DMS153 (cell line): ENCODE data around the gene HPSE2.

Source experiments
- DNase-seq: peaks from one replicate; lab custom pipeline; 2025; lab: John Stamatoyannopoulos, UW

The HPSE2 gene

GRCh38 chr10:98431016-98431415, 804.6 kb downstream of the HPSE2 start:
- DNase-seq, result no peak

- DNase-seq, result no peak
These were observed 805.2 kb downstream of the HPSE2 start for GRCh38 chr10:98430427-98430826.

DNA sequence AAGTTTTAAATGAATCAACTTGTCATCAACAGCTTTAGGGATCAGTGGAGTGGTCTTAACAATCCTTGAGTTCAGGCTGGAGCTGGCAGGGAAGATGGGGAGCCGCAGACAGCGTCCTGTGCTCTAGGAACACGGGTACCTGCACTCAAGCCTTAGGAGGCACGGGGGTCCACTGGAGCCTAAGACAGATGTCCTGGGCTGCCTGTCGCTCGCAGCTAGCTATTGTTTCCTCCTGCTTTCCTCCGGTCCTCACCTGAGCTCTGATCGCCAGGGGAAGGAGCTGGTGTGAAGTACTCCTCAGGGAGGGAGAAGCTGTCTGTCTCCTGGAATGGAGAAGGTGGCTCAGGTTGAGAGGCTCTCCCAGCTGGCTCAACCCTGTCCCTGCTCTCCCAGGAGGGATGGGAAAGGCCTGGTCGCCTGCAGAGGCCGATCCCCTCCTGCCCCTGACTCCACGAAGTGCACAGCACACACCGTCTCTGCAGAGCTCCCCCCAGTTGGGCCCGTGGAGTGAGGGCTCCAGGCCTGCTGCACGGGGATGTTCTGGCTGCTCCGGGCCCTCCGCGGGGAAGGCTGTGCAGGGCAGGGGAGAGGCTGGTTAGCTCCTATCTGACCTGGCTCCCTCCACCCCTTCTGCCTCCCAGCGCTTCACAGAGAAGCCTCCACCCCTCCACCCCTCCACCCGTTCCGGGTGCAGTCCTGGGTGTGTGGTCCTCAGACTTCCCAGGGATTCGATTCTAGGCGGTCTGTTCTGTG, 806.2 kb downstream of the HPSE2 start:
- DNase-seq, result no peak

DNA sequence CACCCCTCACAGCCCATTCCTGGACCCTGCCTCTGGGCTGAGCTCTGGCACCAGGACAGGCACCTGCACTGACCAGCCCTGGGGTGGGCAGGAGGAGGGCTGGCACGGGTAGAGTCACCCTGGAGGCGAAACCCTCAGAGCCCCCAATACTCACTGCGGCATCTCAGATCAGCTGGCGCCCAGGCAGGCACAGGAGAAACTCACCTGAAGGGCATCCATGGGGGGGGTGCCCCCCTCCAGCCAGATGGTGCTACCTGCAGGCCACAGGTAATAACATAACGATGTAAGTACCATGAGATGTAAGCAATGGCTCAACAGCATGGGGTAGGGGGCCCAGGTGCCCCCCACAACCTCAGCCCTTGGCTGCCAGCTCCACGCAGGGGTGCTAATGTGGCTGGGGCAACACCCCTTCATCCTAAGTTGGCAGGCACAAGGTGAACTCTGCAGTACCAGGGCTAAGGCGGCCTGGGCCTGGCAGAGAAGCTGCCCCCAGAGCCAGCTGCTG, 808.6 kb downstream of the HPSE2 start:
- no peak for DNase-seq

DNA sequence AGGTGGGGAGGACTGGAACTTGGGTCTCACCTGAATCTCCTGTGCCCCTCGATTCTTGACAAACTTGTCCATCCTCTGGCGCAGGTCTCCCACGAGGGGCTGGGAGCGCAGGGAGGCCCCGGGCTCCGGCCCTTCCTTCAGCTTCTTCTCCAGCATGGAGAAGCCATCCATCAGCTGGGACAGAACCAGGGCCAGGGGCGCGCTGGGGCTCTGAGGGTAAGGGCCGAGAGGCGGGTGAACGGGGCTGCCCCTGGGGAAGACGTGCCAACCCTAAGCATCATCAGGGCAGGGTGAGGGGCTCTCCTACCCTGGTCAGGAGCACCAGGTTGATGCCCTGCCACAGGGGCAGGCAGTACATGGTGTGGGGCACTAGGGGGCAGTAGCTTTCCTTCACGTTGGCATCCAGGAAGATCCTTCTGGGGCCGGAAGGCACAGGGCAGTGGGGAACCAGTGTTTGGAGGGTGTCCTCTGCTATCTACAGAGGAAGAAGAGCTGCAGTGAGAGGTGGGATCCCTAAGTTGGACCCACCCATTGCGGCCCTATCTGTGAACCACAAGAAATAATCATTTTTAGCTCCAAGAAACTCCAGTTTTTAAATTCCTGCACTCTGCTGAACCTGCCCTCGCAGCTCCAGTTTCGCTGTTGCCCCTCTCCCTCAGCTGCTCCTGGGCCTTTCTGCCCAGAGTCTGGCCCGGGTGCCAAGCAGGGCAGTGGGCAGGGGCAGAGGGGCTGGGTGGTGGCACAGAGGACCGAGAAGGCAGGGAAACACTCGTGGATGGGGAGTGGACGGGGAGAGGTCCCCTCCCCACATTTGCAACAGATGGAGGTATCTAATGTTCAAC, 809.9 kb downstream of the HPSE2 start:
- DNase-seq, result peak; percentile 6

DNA sequence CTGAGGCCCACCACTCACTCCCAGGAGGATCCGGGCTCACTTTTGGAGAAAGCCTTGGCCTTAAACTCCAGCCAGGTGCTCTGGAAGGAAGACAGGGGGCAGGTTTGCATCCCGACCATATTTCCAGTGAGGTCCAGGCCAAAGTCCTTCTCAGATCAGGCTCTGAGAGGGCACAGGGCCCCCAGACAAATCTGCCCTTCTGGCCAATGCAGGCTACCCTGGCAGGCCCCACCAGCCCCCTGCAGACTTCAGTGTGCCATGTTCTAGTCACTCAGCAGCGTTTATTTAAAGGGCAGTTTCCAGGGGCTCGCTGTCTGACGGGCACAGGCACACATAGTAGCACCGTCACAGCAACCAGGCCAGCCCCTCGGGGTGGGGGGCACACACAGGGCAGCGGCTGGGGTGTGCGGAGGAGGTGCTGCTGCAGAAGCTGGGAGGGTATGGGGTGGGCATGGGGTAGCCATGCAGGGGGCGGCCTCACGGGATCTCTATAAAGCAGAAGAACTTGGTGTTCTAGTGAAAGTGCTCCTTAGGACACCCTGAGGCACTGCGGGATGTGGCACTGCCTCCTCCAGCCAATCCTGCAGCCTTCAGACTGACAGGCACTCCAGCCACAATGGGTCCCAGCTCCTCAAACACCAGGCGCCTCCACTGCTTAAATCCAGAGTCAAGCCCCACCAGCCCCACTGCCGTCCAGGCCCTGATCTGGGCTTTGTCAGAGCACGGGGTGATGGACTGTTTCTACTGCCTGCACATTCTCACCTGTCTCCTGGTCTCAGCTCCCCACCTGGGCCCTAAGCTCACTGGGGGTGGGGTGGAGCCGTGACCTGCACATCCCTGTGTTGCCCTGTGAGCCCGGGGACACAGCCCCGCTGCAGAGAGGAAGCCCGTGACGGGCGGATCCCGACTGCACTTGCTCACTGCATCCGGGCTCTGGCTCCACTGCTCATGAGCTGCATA, 811.1 kb downstream of the HPSE2 start:
- DNase-seq, result no peak

- DNase-seq, result no peak
These were observed 811.9 kb downstream of the HPSE2 start for GRCh38 chr10:98423691-98424120.

DNA sequence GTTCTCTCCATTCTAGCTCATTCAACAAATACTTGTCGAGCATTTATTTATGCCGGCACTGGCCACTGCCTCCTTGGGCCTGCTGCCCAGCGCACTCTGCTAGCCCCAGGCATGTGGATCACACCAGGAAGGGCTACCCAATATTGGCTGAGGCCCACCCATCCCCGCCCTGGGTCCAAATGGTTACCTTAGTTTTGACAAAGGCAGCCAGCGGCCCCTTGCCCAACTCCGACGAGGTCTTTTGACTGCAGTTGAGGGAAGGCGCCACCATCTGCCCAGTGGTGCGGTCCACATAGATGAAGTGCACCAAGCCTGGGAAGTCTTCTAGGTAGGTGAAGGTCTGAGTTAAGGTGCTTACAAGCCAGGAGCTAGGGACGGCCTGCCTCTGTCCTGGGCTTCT, 813.5 kb downstream of the HPSE2 start:
- DNase-seq, result no peak

DNA sequence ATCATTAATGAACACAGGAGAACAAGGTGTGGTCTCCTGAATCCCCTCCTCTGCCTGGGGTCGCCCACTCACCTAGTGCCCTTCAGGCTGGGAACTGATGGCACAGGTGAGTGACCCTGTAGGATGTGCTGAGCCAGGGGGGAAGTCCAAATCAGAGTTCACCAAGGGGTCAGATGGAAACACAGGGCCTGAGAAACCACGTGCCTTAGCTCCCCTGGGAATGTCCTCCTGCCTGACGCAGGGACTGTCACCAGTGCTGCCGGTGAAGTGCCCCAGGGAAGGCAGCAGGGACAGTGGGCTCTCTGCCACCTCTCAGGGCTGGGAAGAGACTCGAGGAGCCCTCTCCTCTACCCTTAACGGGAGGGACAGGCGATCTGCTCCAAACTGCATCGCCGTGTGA, 814.9 kb downstream of the HPSE2 start:
- no peak for DNase-seq

GRCh38 chr10:98419469-98420261, 816.0 kb downstream of the HPSE2 start:
- DNase-seq, result no peak

- DNase-seq, result no peak
These were observed 816.8 kb downstream of the HPSE2 start for GRCh38 chr10:98418665-98419468.

DNA sequence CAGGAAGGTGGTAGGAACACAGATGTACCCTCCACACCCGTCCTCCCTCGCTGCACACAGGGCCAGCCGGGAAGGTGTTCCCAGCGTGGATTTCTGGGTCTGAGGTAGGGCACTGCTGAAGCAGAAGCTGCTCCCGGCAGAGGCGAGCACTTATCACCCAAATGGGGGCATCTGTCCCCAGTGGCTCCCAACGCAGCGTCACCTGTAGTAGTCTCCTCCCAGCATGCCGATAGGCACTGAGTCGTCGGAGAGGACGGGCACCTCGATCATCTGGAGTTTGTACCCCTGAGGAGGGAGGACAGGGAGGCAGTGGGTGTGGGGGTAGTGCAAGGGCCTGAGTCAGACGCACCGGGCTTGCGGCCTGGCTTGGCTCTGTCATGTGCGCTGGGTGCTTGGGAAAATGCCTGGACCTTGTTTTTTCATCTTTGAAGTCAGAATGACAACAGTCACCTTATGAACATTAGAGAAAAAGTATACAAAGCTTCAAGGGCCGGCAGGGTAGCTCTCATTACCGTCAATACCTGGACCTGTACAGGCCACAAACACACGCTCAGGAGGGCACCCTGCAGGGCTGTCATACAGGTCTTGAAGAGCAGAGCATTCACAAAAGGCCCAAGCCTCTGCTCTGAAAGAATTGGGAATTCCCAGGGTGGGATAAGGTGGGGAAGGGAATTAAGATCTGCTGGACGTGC, 817.5 kb downstream of the HPSE2 start:
- DNase-seq, result no peak

GRCh38 chr10:98417481-98417959, 818.1 kb downstream of the HPSE2 start:
- no peak for DNase-seq

GRCh38 chr10:98416606-98417388, 818.9 kb downstream of the HPSE2 start:
- DNase-seq, result no peak

DNA sequence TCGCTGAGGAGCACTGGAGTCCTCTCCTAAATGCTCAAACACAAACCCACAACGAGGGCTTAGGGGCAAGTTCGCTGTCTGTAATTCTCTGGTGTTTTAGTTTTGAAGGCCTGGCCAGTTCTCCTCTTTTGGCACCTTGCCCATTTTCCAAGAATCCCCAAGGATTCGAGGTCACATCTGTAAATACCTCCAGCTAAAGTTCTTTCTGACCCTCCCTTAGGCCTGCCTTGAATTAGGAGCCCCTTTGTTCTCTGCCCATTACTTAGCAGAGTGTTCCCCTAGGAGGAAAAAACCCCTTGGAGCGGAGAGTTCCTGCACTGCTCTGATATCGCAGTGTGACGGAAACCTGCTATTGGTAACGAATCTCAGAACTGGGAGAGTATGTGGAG, 819.9 kb downstream of the HPSE2 start:
- DNase-seq, result no peak

- peak; percentile 88 for DNase-seq
These were observed 820.5 kb downstream of the HPSE2 start, which contains the start of gene PYROXD2 for GRCh38 chr10:98414932-98415730. TSS of gene PYROXD2 (minus strand) at chr10:98415182. CDS start at chr10:98415135, 47 bp downstream.

- DNase-seq, result no peak
These were observed 821.1 kb downstream of the HPSE2 start for GRCh38 chr10:98414578-98414931.

- no peak for DNase-seq
These were observed 823.9 kb downstream of the HPSE2 start for GRCh38 chr10:98411768-98412167.
